NCI-H2196 (cell line): ENCODE measurements around the gene TIMP3.
"Not testable (repeated sequence)": the region's sequence is repeated elsewhere in the genome, so short reads cannot be mapped to it uniquely, and the experiment has no call there.

Experiments
- DNase-seq: peaks from one replicate; lab custom pipeline; 2025; ENCODE audit not compliant: unreplicated experiment; lab: John Stamatoyannopoulos, UW

TIMP3 gene

GRCh38 chr22:32801537-32802236 is at the start of gene TIMP3:
TIMP3 (plus strand) TSS chr22:32801705; CDS start chr22:32802002, 297 bp downstream.
- no peak for DNase-seq

- no peak for DNase-seq
Measured at GRCh38 chr22:32752326-32752725, 49.2 kb upstream of the TIMP3 start.

DNA sequence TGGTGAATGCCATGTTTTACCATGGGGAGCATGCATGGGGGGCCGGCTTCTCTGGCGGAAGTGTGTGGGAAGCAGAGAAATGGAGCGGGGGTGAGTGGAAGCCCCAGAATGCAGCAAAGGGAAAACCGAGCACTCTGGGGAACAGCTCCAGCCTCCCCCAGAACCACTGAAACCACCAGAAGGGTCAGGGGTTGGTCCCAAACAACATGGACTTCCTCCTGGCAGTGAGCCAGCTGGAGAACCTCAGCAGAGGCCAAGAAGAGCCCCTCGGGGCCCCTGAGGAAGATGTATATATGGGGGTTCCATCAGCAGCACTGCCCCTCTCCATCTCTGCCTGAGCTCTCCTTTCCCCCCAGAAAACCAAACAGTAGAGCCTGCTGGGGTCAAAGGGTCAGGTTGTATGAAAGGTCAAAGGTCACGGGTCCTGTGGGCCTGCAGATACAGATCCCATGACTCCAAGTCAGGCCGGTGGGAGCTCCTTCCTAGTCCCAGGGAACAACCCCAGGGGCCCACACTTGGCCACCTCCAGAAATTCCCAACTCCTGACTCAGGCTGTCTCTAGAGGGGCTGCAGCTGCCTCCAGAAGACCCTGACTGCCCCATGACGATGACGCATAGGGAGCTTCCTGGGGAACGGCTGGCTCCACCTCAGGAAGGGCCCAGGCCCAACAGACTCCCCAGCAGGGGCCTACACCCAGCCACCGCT is 48.5 kb upstream of the TIMP3 start:
- DNase-seq, result no peak

GRCh38 chr22:32753591-32753990 is 47.9 kb upstream of the TIMP3 start:
- DNase-seq, result no peak

DNA sequence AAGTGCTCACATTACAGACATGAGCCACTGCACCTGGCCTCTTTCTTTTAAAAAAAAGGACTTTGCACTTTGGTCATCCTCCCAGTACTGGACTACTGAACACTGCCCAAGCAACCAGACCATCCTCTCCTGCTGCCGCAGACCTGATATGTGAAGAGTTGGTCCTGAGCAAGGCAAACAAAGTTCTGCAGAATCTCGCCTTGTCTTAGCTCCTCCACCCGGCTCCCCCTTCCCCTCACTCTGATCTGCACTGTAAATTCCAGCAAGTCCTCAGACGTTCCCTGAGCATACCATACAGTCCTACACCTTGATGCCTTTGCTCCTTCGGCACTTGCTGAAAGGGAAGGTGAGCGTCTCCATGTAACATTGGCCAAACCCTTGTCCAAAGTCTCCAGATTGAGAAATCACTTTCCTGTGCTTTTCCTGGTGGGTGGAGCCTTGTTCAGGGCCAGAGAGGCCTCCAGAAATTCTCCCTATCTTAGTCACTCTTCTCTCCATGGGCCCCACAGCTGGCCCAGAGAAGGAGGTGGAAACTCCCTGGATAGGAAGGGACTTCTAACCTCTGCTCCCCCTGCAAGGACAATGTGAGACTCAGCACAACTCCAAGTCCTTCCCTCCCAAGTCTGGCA is 47.0 kb upstream of the TIMP3 start:
- no peak for DNase-seq

DNA sequence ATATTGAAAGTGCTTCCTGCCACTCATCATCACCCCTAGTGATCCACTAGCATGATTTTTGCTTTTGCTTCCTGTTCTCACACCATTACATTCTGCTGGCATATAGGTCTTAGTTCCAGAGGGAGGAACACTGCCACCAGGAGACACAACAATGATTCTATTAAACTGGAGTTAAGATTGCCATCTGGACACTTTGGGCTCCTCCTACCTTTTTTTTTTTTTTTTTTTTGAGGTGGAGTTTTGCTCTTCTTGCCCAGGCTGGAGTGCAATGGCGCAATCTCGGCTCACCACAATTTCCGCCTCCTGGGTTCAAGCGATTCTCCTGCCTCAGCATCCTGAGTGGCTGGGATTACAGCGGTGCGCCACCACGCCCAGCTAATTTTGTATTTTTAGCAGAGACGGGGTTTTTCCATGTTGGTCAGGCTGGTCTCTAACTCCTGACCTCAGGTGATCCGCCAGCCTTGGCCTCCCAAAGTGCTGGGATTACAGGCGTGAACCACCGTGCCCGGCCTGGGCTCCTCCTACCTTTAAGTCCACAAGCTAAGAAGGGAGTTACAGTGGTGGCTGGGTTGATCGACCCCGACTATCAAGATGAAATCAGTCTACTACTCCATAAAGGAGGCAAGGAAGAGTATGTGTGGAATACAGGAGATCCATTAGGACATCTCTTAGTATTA is 44.3 kb upstream of the TIMP3 start:
- DNase-seq, result not testable (repeated sequence)

- no peak for DNase-seq
Measured at GRCh38 chr22:32758866-32759385, 42.6 kb upstream of the TIMP3 start.

GRCh38 chr22:32760396-32760795 is 41.1 kb upstream of the TIMP3 start:
- DNase-seq, result no peak

DNA sequence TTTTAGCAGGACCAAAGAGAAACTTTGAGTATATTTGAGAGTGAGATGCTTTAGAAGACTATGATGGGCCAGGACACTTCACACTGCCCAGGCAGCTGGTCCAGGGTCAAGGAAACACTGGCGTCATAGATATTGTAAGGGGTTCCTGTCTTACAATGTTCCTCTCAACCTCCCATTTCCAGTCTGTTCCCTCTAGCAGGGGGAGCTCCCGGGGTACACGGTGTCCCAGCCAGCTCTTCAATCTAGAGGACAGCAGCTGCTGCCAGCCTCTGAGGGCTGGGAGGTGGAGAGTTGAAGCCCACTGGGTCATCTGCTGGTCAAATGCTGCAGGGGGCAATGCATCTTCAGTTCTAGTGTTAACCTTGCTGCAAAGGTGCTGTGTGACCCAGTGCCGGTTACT is 40.7 kb upstream of the TIMP3 start:
- no peak for DNase-seq

DNA sequence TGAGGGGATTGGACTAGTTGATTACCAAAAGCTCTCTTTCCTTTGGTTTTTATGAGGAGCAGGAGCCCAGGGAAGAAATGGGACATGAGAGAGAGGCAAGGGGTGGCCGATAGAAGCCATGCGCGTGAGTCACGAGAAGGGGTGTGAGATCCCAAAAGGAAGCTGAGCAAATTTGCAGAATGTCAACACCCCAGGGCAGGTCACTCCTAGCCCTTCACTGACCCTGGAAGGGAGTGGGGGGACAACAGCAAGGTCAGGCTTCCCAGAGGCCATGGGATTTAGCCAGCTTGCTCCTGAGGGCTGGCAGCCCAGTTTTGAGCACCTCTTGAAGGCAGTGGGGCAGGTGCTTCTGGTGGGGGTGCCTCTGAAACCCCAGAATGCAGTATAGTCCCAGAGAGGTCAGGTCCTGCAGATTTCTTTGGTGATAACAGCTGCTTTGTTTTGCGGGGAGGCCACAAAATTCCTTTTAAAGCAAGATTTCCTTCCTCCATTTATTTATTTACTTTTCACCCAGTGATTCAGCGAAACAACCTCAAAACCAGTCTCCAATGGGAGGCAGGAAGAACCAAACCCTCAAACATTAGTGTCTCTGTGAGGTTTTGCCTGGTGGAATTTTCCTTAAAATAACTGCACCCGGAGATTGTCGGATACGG is 40.1 kb upstream of the TIMP3 start:
- DNase-seq, result no peak

DNA sequence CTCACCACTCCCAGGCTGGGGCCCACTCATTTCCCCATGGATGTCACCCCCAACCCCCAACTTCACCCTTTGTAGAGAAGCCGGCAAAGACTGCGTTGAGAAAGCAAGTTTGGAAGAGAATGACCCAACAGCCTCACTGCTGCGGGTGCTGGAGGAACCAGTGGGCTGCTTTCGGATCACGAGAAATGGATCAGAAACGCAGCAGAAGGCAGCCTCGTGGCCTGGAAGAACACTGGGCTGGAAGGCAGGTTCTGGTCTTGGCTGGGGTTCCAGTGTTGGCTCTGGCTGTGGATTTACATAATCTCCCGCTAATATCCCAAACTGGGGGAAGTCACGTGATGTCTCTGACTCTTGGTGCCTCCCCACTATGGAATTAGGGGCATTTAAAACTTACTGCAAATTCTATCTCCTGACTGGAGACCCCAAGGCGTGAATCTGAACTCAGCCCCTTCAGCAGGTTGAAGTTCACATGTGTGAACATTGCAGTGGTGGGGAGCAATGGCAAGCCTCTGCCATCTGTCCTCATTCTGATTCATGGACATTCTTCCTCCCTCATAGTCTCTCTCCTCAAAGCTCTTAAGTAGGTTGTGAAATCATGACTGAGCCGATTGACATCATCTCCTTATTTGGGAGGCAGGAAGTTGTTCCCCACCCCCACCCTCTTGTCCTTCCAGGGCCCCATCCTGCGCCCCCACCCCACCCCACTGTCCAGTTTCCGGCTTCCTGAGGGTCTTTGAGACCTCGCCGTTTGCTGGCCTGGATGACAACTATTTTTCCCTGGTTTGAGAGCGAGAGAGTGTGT is 37.0 kb upstream of the TIMP3 start:
- no peak for DNase-seq

DNA sequence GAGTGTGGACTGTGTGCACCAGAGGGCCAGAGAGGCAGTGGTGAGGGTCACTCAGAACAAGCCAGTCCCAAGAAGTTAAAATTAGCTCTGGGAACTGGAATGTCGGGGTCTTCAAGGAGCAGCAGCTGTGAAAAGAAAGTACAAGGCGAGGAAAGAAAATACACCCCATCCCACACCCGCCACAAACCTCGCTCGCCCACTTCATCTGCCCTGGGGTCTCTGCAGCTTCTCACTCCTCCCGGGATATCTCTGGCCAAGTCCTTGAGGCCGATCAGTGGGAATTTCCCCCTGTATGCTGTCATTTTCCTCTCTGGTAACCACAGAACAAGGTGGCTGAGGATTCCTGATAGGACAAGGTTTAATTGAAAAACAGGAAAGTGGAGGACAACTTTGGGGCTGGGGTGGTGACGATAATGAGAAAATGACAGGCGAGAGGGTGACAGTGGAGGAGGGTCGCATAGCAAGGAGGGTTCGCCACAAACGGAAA is 36.3 kb upstream of the TIMP3 start:
- DNase-seq, result no peak

- DNase-seq, result no peak
Measured at GRCh38 chr22:32771756-32772155, 29.7 kb upstream of the TIMP3 start.

GRCh38 chr22:32775957-32776356 is 25.5 kb upstream of the TIMP3 start:
- no peak for DNase-seq

DNA sequence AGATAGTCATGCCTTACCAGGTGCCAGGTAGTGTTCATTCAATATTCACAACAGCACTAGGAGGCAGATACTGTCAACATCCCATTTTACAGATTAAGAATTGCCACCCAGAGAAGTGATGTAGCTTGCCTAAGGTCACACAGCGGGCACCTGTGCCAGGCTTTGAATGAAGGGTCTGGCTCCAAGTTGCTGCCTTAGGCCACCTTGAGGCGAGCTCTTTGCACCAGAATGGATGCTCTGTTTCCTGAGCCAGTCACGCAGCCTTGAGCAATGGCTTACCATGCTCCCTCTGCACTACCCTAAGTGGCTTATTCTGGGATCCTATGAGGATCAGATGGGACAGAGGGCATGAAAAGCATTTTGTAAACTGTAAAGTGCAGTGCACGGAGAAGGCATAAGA is 25.1 kb upstream of the TIMP3 start:
- no peak for DNase-seq

GRCh38 chr22:32776802-32777201 is 24.7 kb upstream of the TIMP3 start:
- DNase-seq, result no peak

- DNase-seq, result no peak
Measured at GRCh38 chr22:32777987-32778386, 23.5 kb upstream of the TIMP3 start.

DNA sequence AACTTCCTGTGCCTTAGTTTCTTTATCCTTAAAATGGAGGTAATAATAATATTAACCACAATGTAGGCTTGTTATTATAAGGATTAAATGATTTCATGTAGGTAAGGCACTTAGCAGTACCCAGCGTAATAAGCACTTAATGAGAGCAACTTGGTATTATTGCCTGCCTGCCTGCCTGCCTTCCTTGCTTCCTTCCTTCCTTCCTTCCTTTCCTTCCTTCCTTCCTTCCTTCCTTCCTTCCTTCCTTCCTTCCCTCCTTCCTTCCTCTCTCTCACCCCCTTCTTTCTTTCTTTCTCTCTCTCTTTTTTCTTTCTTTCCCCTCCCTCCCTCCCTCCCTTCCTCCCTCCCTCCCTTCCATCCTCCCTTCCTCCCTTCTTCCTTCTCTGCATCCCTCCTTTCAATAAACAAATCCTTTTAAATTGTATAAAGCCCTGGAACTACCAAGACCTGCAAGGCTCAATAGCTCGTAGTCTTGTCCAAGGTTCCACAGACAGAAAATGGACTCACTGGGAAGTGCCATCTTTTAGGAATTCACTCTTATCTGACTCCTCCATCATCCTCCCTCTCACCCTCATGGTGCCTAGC is 20.7 kb upstream of the TIMP3 start:
- no peak for DNase-seq

GRCh38 chr22:32781695-32782094 is 19.8 kb upstream of the TIMP3 start:
- DNase-seq, result no peak
